ENCODE measurements around the gene HS6ST2.

Gene HS6ST2

GRCh38 chrX:133005042-133005441 lies 46.6 kb upstream of the HS6ST2 start:
- Histone ChIP-seq H4K20me1 (ENCODE audit: insufficient read depth, low read length) (no peaks in the 10 kb centered on the region), H3F3A (ENCODE audit: insufficient read depth, low read length) (no peaks in the 10 kb centered on the region), H3K9me3 (replicated peaks; ENCODE audit: insufficient read depth, low read length) (no peaks in the 10 kb centered on the region), H3K36me3 (replicated peaks; ENCODE audit: insufficient read depth, low read length) (no peaks in the 10 kb centered on the region), H3K9me2 (replicated peaks; ENCODE audit: insufficient read depth, low read length) (no peaks in the 10 kb centered on the region), H3K4me3 (ENCODE audit: low read length) (no peak overlapping the region), H3K27ac (ENCODE audit: low read length) (no peak overlapping the region), H3K79me2 (ENCODE audit: low read length) (no peaks in the 10 kb centered on the region), H3K27me3 (replicated peaks; ENCODE audit: insufficient read depth, low read length) (no peaks in the 10 kb centered on the region), H3K9ac (ENCODE audit: low read length) (no peak overlapping the region), H3K4me2 (ENCODE audit: low read depth, low read length) (no peak overlapping the region), H2AFZ (ENCODE audit: low read length) (no peak overlapping the region), H3K4me1 (ENCODE audit: low read length) (no peaks in the 10 kb centered on the region)
- DNase-seq, result peak; percentile 11
- TF ChIP-seq EZH2phosphoT487 (IDR thresholded peaks at IDR 0.05; ENCODE audit: low read length) (no peak), CTCF (IDR thresholded peaks at IDR 0.05; ENCODE audit: low read length) (peak; percentile 76)

- H3K36me3 ChIP-seq (replicated peaks; ENCODE audit: insufficient read depth, low read length), result no peaks in the 10 kb centered on the region
- TF ChIP-seq EZH2phosphoT487 (IDR thresholded peaks at IDR 0.05; ENCODE audit: low read length) (no peak), CTCF (IDR thresholded peaks at IDR 0.05; ENCODE audit: low read length) (no peak), EZH2 (optimal IDR thresholded peaks at IDR 0.05; ENCODE audit: low read depth, low read length) (no peak)
- H3K27ac ChIP-seq (ENCODE audit: low read length), result no peak overlapping the region
- no peaks in the 10 kb centered on the region for H3K9me3 ChIP-seq (replicated peaks; ENCODE audit: insufficient read depth, low read length)
- no peaks in the 10 kb centered on the region for H3K27me3 ChIP-seq (replicated peaks; ENCODE audit: insufficient read depth, low read length)
- no peak overlapping the region for H3K4me3 ChIP-seq (ENCODE audit: low read length)
- DNase-seq, result no peak
- no peak overlapping the region for H3K9ac ChIP-seq (ENCODE audit: low read length)
- H3F3A ChIP-seq (ENCODE audit: insufficient read depth, low read length), result no peaks in the 10 kb centered on the region
- no peaks in the 10 kb centered on the region for H3K9me2 ChIP-seq (replicated peaks; ENCODE audit: insufficient read depth, low read length)
- H3K4me1 ChIP-seq (ENCODE audit: low read length), result no peaks in the 10 kb centered on the region
- H2AFZ ChIP-seq (ENCODE audit: low read length), result no peak overlapping the region
- H3K4me2 ChIP-seq (ENCODE audit: low read depth, low read length), result no peak overlapping the region
- no peaks in the 10 kb centered on the region for H3K79me2 ChIP-seq (ENCODE audit: low read length)
- no peaks in the 10 kb centered on the region for H4K20me1 ChIP-seq (ENCODE audit: insufficient read depth, low read length)
Observed at GRCh38 chrX:132999209-132999608, 40.8 kb upstream of the HS6ST2 start.

- H3K27ac ChIP-seq (ENCODE audit: low read length), result no peak overlapping the region
- H3K9ac ChIP-seq (ENCODE audit: low read length), result no peak overlapping the region
- no peak overlapping the region for H2AFZ ChIP-seq (ENCODE audit: low read length)
- no peaks in the 10 kb centered on the region for H3F3A ChIP-seq (ENCODE audit: insufficient read depth, low read length)
- DNase-seq, result no peak
- no peaks in the 10 kb centered on the region for H3K79me2 ChIP-seq (ENCODE audit: low read length)
- no peaks in the 10 kb centered on the region for H3K9me3 ChIP-seq (replicated peaks; ENCODE audit: insufficient read depth, low read length)
- no peaks in the 10 kb centered on the region for H4K20me1 ChIP-seq (ENCODE audit: insufficient read depth, low read length)
- no peaks in the 10 kb centered on the region for H3K27me3 ChIP-seq (replicated peaks; ENCODE audit: insufficient read depth, low read length)
- H3K4me2 ChIP-seq (ENCODE audit: low read depth, low read length), result no peak overlapping the region
- TF ChIP-seq EZH2 (optimal IDR thresholded peaks at IDR 0.05; ENCODE audit: low read depth, low read length), result no peak
- TF ChIP-seq CTCF (IDR thresholded peaks at IDR 0.05; ENCODE audit: low read length), result no peak
- no peak for TF ChIP-seq EZH2phosphoT487 (IDR thresholded peaks at IDR 0.05; ENCODE audit: low read length)
- no peaks in the 10 kb centered on the region for H3K36me3 ChIP-seq (replicated peaks; ENCODE audit: insufficient read depth, low read length)
- H3K4me3 ChIP-seq (ENCODE audit: low read length), result no peak overlapping the region
- H3K4me1 ChIP-seq (ENCODE audit: low read length), result no peaks in the 10 kb centered on the region
- H3K9me2 ChIP-seq (replicated peaks; ENCODE audit: insufficient read depth, low read length), result no peaks in the 10 kb centered on the region
Observed at GRCh38 chrX:132990835-132991234, 32.4 kb upstream of the HS6ST2 start.

Data from MM.1S (cell line).